ENCODE data around the gene KCNN3. TPM values are rescaled to one million over a fixed set of nuclear protein-coding genes. Genes with fewer than 3 reads are reported as not detected.
A peak's percentile ranks its signal among the peaks of the same experiment; 100 is the strongest.

The KCNN3 gene
- total RNA-seq, 1 experiment from 2014 or later: 1.3 TPM

DNA sequence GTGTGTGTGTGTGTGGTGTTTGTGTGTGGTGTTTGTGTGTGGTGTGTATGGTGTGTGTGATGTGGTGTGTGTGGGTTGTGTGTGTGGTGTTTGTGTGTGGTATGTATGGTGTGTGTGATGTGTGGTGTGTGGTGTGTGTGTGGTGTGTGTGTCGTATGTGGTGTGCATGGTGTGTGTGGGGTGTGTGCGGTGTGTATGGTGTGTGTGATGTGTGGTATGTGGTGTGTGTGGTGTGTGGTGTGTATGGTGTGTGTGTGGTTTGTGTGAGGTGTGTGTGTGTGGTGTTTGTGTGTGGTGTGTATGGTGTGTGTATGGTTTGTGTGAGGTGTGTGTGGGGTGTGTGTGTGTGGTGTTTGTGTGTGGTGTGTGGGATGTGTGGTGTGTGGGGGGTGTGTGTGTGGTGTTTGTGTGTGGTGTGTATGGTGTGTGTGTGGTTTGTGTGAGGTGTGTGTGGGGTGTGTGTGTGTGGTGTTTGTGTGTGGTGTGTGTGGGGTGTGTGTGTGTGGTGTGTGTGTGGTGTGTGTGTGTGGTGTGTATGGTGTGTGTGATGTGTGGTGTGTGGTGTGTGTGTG, 155.9 kb downstream of the KCNN3 start:
- no peak for ATAC-seq

DNA sequence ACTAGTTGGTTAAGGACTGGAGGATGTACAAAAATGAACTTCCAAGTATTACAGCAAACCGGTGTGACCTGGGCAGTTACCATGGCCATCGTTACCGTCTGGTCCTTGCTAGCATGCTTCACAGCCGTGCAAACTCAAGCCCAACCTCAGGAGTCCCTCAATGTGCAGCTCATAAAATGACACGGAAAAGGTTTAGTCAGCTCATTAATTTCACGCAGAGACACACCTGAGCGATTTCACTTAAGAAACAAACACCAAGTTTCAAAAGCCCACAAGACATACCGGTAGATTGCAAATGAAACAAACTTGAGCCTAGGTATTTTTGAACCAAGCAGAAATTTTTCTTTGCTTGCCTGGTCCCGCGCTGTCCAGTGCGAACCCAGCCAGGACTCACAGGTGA, 157.1 kb downstream of the KCNN3 start:
- POLR2A ChIA-PET: no interaction called here
- H3K4me1 Mint-ChIP-seq: 0 out of 2 replicates have a peak, but pooled peaks cover 4% of the 10 kb centered on the region
- H3K9me3 Mint-ChIP-seq: no peaks in the 10 kb centered on the region
- H3K36me3 Mint-ChIP-seq: no peaks in the 10 kb centered on the region
- DNase-seq (ENCODE audit: low spot score): no peak
- ATAC-seq: no peak
- peak overlapping the region; percentile 43; the same call in 1 of the 2 replicates for H3K27ac Mint-ChIP-seq
- H3K27me3 Mint-ChIP-seq (ENCODE audit: low read depth): no peaks in the 10 kb centered on the region
- H3K4me3 Mint-ChIP-seq: no peak overlapping the region
- CTCF ChIA-PET: interaction anchor here (0.9 kb wide), 1 partner anchor 231 kb away, joined by 3 read pairs; no protein-coding TSS in a partner anchor
- TF ChIP-seq MXD4 (CRISPR knock-in tag; IDR thresholded peaks at IDR 0.05; ENCODE audit: borderline replicate concordance) (no peak), ZNF671 (CRISPR knock-in tag; IDR thresholded peaks at IDR 0.05) (no peak), OVOL2 (CRISPR knock-in tag; IDR thresholded peaks at IDR 0.05; ENCODE audit: borderline replicate concordance) (no peak), ATF1 (CRISPR knock-in tag; IDR thresholded peaks at IDR 0.05) (no peak), MYBL2 (CRISPR knock-in tag; IDR thresholded peaks at IDR 0.05) (no peak)
- TF ChIP-seq, protein P1, sequence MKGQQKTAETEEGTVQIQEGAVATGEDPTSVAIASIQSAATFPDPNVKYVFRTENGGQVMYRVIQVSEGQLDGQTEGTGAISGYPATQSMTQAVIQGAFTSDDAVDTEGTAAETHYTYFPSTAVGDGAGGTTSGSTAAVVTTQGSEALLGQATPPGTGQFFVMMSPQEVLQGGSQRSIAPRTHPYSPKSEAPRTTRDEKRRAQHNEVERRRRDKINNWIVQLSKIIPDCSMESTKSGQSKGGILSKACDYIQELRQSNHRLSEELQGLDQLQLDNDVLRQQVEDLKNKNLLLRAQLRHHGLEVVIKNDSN (CRISPR knock-in tag; IDR thresholded peaks at IDR 0.05): no peak
- TF ChIP-seq, protein P2, sequence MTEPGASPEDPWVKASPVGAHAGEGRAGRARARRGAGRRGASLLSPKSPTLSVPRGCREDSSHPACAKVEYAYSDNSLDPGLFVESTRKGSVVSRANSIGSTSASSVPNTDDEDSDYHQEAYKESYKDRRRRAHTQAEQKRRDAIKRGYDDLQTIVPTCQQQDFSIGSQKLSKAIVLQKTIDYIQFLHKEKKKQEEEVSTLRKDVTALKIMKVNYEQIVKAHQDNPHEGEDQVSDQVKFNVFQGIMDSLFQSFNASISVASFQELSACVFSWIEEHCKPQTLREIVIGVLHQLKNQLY (CRISPR knock-in tag; IDR thresholded peaks at IDR 0.05): no peak

More for the DNA sequence above, 155.9 kb downstream of the KCNN3 start:
- Mint-ChIP-seq H3K9me3 (no peaks in the 10 kb centered on the region), H3K4me3 (no peak overlapping the region), H3K27me3 (ENCODE audit: low read depth) (no peaks in the 10 kb centered on the region), H3K4me1 (0 out of 2 replicates have a peak, but pooled peaks cover 4% of the 10 kb centered on the region), H3K36me3 (no peaks in the 10 kb centered on the region), H3K27ac (no peak overlapping the region)
- CTCF ChIA-PET: no interaction called here
- no peak for DNase-seq (ENCODE audit: low spot score)
- POLR2A ChIA-PET: no interaction called here
- TF ChIP-seq GRHL2 (CRISPR knock-in tag; IDR thresholded peaks at IDR 0.05; ENCODE audit: insufficient replicate concordance, severe bottlenecking) (no peak), SOX15 (CRISPR knock-in tag; IDR thresholded peaks at IDR 0.05) (no peak), FOXJ3 (CRISPR knock-in tag; IDR thresholded peaks at IDR 0.05; ENCODE audit: borderline replicate concordance) (no peak), TEAD4 (CRISPR knock-in tag; IDR thresholded peaks at IDR 0.05) (no peak), SMAD4 (CRISPR knock-in tag; IDR thresholded peaks at IDR 0.05) (no peak), ZNF671 (CRISPR knock-in tag; IDR thresholded peaks at IDR 0.05) (no peak), FOXK1 (CRISPR knock-in tag; IDR thresholded peaks at IDR 0.05) (no peak), CREM (CRISPR knock-in tag; IDR thresholded peaks at IDR 0.05) (no peak), OVOL2 (CRISPR knock-in tag; IDR thresholded peaks at IDR 0.05; ENCODE audit: borderline replicate concordance) (no peak), RELA (CRISPR knock-in tag; IDR thresholded peaks at IDR 0.05; ENCODE audit: borderline replicate concordance) (no peak), ZBTB21 (CRISPR knock-in tag; IDR thresholded peaks at IDR 0.05; ENCODE audit: borderline replicate concordance) (no peak), IRF2 (CRISPR knock-in tag; IDR thresholded peaks at IDR 0.05; ENCODE audit: borderline replicate concordance, low read depth) (no peak)
- TF ChIP-seq, protein P3, sequence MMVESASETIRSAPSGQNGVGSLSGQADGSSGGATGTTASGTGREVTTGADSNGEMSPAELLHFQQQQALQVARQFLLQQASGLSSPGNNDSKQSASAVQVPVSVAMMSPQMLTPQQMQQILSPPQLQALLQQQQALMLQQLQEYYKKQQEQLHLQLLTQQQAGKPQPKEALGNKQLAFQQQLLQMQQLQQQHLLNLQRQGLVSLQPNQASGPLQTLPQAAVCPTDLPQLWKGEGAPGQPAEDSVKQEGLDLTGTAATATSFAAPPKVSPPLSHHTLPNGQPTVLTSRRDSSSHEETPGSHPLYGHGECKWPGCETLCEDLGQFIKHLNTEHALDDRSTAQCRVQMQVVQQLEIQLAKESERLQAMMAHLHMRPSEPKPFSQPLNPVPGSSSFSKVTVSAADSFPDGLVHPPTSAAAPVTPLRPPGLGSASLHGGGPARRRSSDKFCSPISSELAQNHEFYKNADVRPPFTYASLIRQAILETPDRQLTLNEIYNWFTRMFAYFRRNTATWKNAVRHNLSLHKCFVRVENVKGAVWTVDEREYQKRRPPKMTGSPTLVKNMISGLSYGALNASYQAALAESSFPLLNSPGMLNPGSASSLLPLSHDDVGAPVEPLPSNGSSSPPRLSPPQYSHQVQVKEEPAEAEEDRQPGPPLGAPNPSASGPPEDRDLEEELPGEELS (CRISPR knock-in tag; IDR thresholded peaks at IDR 0.05): no peak
- TF ChIP-seq, protein P4, sequence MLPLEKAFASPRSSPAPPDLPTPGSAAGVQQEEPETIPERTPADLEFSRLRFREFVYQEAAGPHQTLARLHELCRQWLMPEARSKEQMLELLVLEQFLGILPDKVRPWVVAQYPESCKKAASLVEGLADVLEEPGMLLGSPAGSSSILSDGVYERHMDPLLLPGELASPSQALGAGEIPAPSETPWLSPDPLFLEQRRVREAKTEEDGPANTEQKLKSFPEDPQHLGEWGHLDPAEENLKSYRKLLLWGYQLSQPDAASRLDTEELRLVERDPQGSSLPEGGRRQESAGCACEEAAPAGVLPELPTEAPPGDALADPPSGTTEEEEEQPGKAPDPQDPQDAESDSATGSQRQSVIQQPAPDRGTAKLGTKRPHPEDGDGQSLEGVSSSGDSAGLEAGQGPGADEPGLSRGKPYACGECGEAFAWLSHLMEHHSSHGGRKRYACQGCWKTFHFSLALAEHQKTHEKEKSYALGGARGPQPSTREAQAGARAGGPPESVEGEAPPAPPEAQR (CRISPR knock-in tag; IDR thresholded peaks at IDR 0.05): no peak
- TF ChIP-seq, protein P5, sequence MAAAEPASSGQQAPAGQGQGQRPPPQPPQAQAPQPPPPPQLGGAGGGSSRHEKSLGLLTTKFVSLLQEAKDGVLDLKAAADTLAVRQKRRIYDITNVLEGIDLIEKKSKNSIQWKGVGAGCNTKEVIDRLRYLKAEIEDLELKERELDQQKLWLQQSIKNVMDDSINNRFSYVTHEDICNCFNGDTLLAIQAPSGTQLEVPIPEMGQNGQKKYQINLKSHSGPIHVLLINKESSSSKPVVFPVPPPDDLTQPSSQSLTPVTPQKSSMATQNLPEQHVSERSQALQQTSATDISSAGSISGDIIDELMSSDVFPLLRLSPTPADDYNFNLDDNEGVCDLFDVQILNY (CRISPR knock-in tag; IDR thresholded peaks at IDR 0.05): no peak
- TF ChIP-seq, protein P6, sequence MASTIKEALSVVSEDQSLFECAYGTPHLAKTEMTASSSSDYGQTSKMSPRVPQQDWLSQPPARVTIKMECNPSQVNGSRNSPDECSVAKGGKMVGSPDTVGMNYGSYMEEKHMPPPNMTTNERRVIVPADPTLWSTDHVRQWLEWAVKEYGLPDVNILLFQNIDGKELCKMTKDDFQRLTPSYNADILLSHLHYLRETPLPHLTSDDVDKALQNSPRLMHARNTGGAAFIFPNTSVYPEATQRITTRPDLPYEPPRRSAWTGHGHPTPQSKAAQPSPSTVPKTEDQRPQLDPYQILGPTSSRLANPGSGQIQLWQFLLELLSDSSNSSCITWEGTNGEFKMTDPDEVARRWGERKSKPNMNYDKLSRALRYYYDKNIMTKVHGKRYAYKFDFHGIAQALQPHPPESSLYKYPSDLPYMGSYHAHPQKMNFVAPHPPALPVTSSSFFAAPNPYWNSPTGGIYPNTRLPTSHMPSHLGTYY (CRISPR knock-in tag; IDR thresholded peaks at IDR 0.05): no peak
- TF ChIP-seq, protein P2 (CRISPR knock-in tag; IDR thresholded peaks at IDR 0.05): no peak
- TF ChIP-seq, protein P7, sequence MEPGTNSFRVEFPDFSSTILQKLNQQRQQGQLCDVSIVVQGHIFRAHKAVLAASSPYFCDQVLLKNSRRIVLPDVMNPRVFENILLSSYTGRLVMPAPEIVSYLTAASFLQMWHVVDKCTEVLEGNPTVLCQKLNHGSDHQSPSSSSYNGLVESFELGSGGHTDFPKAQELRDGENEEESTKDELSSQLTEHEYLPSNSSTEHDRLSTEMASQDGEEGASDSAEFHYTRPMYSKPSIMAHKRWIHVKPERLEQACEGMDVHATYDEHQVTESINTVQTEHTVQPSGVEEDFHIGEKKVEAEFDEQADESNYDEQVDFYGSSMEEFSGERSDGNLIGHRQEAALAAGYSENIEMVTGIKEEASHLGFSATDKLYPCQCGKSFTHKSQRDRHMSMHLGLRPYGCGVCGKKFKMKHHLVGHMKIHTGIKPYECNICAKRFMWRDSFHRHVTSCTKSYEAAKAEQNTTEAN (CRISPR knock-in tag; IDR thresholded peaks at IDR 0.05): no peak
- TF ChIP-seq, protein P8, sequence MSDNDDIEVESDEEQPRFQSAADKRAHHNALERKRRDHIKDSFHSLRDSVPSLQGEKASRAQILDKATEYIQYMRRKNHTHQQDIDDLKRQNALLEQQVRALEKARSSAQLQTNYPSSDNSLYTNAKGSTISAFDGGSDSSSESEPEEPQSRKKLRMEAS (CRISPR knock-in tag; IDR thresholded peaks at IDR 0.05): no peak

Measured in WTC11 (cell line).